H1 (cell line): ENCODE measurements around the gene ZSWIM6. TPM values are rescaled to one million over a fixed set of nuclear protein-coding genes. Genes with fewer than 3 reads are reported as not detected.

Experiments
- CTCF ChIA-PET: fragments of 300-600 bp; sonication (Branson Sonifier 250); formaldehyde crosslinking; loops from one replicate; lab custom pipeline; 2021; ENCODE audit not compliant: partially characterized antibody; lab: Charles Lee
- POLR2A ChIA-PET: fragments of 300-600 bp; sonication (Branson Sonifier 250); formaldehyde crosslinking; loops from one replicate; lab custom pipeline; 2021; ENCODE audit warnings: inconsistent platforms; ENCODE audit not compliant: partially characterized antibody; lab: Charles Lee
- DNase-seq, 2 experiments: peaks; one replicate each; pipeline versions ENCODE4 v3.0.0 to v3.0.0-alpha.2; 2010 to 2022; ENCODE audit warnings: low spot score in 2 of 2, low read depth in 1 of 2, mixed read lengths in 1 of 2
- FAIRE-seq: peaks from 2 replicates; lab custom pipeline; 2011; peaks lifted over from hg19 to GRCh38; lab: Jason Lieb, UNC
- H2AFZ ChIP-seq: 2 replicates; pipeline ENCODE4 v1.8.1; 2012; ENCODE audit warnings: low read length, inconsistent platforms
- H2AK5ac ChIP-seq: 2 replicates; pipeline ENCODE4 v1.6.1; 2013; ENCODE audit warnings: low read depth, low read length
- H2BK120ac ChIP-seq: replicated peaks from 2 replicates; pipeline ENCODE3; 2013; ENCODE audit warnings: low read depth, low read length, inconsistent platforms
- H2BK12ac ChIP-seq: 2 replicates; pipeline ENCODE4 v1.6.1; 2013; ENCODE audit warnings: low read depth, low read length
- H2BK15ac ChIP-seq: 2 replicates; pipeline ENCODE4 v1.6.1; 2013; ENCODE audit warnings: low read length
- H2BK20ac ChIP-seq: 2 replicates; pipeline ENCODE4 v1.6.1; 2013; ENCODE audit warnings: low read length
- H2BK5ac ChIP-seq: 2 replicates; pipeline ENCODE4 v1.6.1; 2013; ENCODE audit warnings: low read depth, low read length
- H3K14ac ChIP-seq: 2 replicates; pipeline ENCODE4 v1.6.1; 2013; ENCODE audit warnings: inconsistent platforms; ENCODE audit not compliant: insufficient read length
- H3K18ac ChIP-seq: 2 replicates; pipeline ENCODE4 v1.6.1; 2013; ENCODE audit warnings: low read length; ENCODE audit errors: extremely low read depth
- H3K23ac ChIP-seq: 2 replicates; pipeline ENCODE4 v1.6.1; 2013; ENCODE audit warnings: inconsistent platforms; ENCODE audit not compliant: insufficient read length
- H3K23me2 ChIP-seq: 2 replicates; pipeline ENCODE4 v1.6.1; 2013; ENCODE audit warnings: low read depth, low read length
- H3K27ac ChIP-seq: 2 replicates; pipeline ENCODE4 v1.6.1; 2011; ENCODE audit warnings: low read depth, low read length, inconsistent platforms
- H3K27me3 ChIP-seq, 4 experiments: replicated peaks in 1 of 4; 1 replicate in 1 of 4; 2 replicates in 3 of 4; pipeline versions ENCODE4 v1.6.1 to v1.8.1; 2011 to 2013; ENCODE audit warnings: low read length in 3 of 4, mild to moderate bottlenecking in 3 of 4, inconsistent platforms in 2 of 4, mixed read lengths in 2 of 4, moderate library complexity in 1 of 4; ENCODE audit not compliant: control insufficient read depth in 3 of 4, insufficient read depth in 3 of 4; ENCODE audit errors: extremely low read depth in 1 of 4
- H3K36me3 ChIP-seq, 4 experiments: 2 replicates each; pipeline versions ENCODE4 v1.6.1 to v1.8.1; 2011 to 2013; ENCODE audit warnings: mild to moderate bottlenecking in 4 of 4, low read length in 3 of 4, moderate library complexity in 2 of 4, control low read depth in 1 of 4, inconsistent platforms in 1 of 4; ENCODE audit not compliant: insufficient read depth in 4 of 4, control insufficient read depth in 2 of 4
- H3K4ac ChIP-seq: replicated peaks from 2 replicates; pipeline ENCODE3; 2013; ENCODE audit warnings: low read length, low read depth, mixed read lengths, inconsistent platforms; ENCODE audit not compliant: insufficient read length
- H3K4me1 ChIP-seq, 4 experiments: replicated peaks in 1 of 4; 1 replicate in 1 of 4; 2 replicates in 3 of 4; pipeline versions ENCODE4 v1.6.1 to v1.8.1; 2011 to 2013; ENCODE audit warnings: low read length in 3 of 4, inconsistent platforms in 2 of 4, mixed read lengths in 1 of 4; ENCODE audit not compliant: insufficient read depth in 4 of 4, control insufficient read depth in 3 of 4
- H3K4me2 ChIP-seq, 2 experiments: 2 replicates each; pipeline versions ENCODE4 v1.6.1 to v1.8.1; 2011 to 2013; ENCODE audit warnings: low read depth in 2 of 2, low read length in 2 of 2, control low read depth in 1 of 2, inconsistent platforms in 1 of 2, mild to moderate bottlenecking in 1 of 2; ENCODE audit not compliant: insufficient read depth in 1 of 2
- H3K4me3 ChIP-seq, 4 experiments: fragments of 200-600, 300-600 bp in 1 of 4; sonication (generic), shearing (Covaris generic), sonication (Bioruptor Twin) in 1 of 4; 2 replicates each; pipeline versions ENCODE4 v1.5.1 to v1.8.1; 2011 to 2016; ENCODE audit warnings: low read length in 4 of 4, low read depth in 3 of 4, control low read depth in 2 of 4, inconsistent platforms in 2 of 4, mild to moderate bottlenecking in 2 of 4, mixed read lengths in 1 of 4, moderate library complexity in 1 of 4; ENCODE audit not compliant: insufficient read depth in 2 of 4; ENCODE audit errors: extremely low read depth in 1 of 4
- H3K56ac ChIP-seq: replicated peaks from 2 replicates; pipeline ENCODE3; 2013; ENCODE audit warnings: low read depth, mild to moderate bottlenecking, mixed read lengths, low read length, inconsistent platforms; ENCODE audit not compliant: insufficient read length
- H3K79me1 ChIP-seq: 2 replicates; pipeline ENCODE4 v1.6.1; 2013; ENCODE audit warnings: low read depth, low read length, control low read depth
- H3K79me2 ChIP-seq, 2 experiments: 2 replicates each; pipeline versions ENCODE4 v1.6.1 to v1.8.1; 2012 to 2013; ENCODE audit warnings: low read length in 2 of 2, mild to moderate bottlenecking in 2 of 2, inconsistent platforms in 1 of 2; ENCODE audit not compliant: insufficient read depth in 2 of 2, control insufficient read depth in 1 of 2
- H3K9ac ChIP-seq, 4 experiments: replicated peaks in 1 of 4; 1 replicate in 1 of 4; 2 replicates in 3 of 4; pipeline versions ENCODE4 v1.6.1 to v1.8.1; 2011 to 2013; ENCODE audit warnings: low read depth in 3 of 4, low read length in 3 of 4, control low read depth in 2 of 4, mild to moderate bottlenecking in 2 of 4, moderate library complexity in 2 of 4, inconsistent platforms in 1 of 4; ENCODE audit errors: extremely low read depth in 1 of 4
- H3K9me3 ChIP-seq, 2 experiments: 2 replicates each; pipeline versions ENCODE4 v1.6.1 to v1.8.1; 2012 to 2013; ENCODE audit warnings: mild to moderate bottlenecking in 2 of 2, moderate library complexity in 2 of 2, control low read depth in 1 of 2, inconsistent platforms in 1 of 2, low read depth in 1 of 2, low read length in 1 of 2, mixed read lengths in 1 of 2; ENCODE audit not compliant: insufficient read depth in 2 of 2
- H4K20me1 ChIP-seq, 2 experiments: replicated peaks in 1 of 2; 2 replicates each; pipeline versions ENCODE3 to v1.8.1; 2011 to 2013; ENCODE audit warnings: inconsistent platforms in 2 of 2, low read length in 2 of 2, mild to moderate bottlenecking in 1 of 2; ENCODE audit not compliant: insufficient read depth in 2 of 2, control insufficient read depth in 1 of 2
- H4K5ac ChIP-seq: 2 replicates; pipeline ENCODE4 v1.6.1; 2013; ENCODE audit warnings: low read length, low read depth, mixed read lengths, inconsistent platforms; ENCODE audit not compliant: insufficient read length
- H4K8ac ChIP-seq: 2 replicates; pipeline ENCODE4 v1.8.0; 2013; ENCODE audit warnings: mild to moderate bottlenecking, moderate library complexity, low read length, inconsistent platforms; ENCODE audit not compliant: insufficient read depth; ENCODE audit errors: extremely low read depth
- H4K91ac ChIP-seq: replicated peaks from 2 replicates; pipeline ENCODE3; 2013; ENCODE audit warnings: low read length, mixed read lengths, inconsistent platforms; ENCODE audit not compliant: insufficient read length
- BACH1 ChIP-seq: IDR thresholded peaks from 2 replicates; pipeline ENCODE4 v1.6.1; 2012; ENCODE audit warnings: low read length, improper control_type of control experiment
- CHD2 ChIP-seq: IDR thresholded peaks from 2 replicates; pipeline ENCODE4 v1.6.1; 2012; ENCODE audit warnings: low read length, improper control_type of control experiment
- CREB1 ChIP-seq: IDR thresholded peaks from 2 replicates; pipeline ENCODE4 v1.6.1; 2012; ENCODE audit warnings: inconsistent platforms
- JUND ChIP-seq: IDR thresholded peaks from 2 replicates; pipeline ENCODE4 v1.6.1; 2011; ENCODE audit warnings: mild to moderate bottlenecking, improper control_type of control experiment, low read length
- KDM4A ChIP-seq: IDR thresholded peaks from one replicate; pipeline ENCODE4 v1.7.1; 2012; ENCODE audit warnings: low read depth, mild to moderate bottlenecking, moderate library complexity, low read length, inconsistent platforms; ENCODE audit not compliant: severe bottlenecking
- POLR2A ChIP-seq, 2 experiments: IDR thresholded peaks; 1 replicate in 1 of 2; 2 replicates in 1 of 2; pipeline ENCODE4 v1.6.1; 2011; ENCODE audit warnings: low read depth in 2 of 2, low read length in 2 of 2, mild to moderate bottlenecking in 2 of 2; ENCODE audit errors: control extremely low read depth in 1 of 2
- POU5F1 ChIP-seq: IDR thresholded peaks from 2 replicates; pipeline ENCODE4 v1.6.1; 2011; ENCODE audit warnings: low read depth, mild to moderate bottlenecking, low read length, moderate library complexity
- RBBP5 ChIP-seq: IDR thresholded peaks from 2 replicates; pipeline ENCODE4 v1.7.1; 2012; ENCODE audit warnings: low read depth, mild to moderate bottlenecking, inconsistent platforms, low read length, moderate library complexity, borderline replicate concordance
- SP1 ChIP-seq: IDR thresholded peaks from 2 replicates; pipeline ENCODE4 v1.6.1; 2011; ENCODE audit warnings: low read depth, low read length
- TBP ChIP-seq: IDR thresholded peaks from 2 replicates; pipeline ENCODE4 v1.6.1; 2011; ENCODE audit warnings: low read depth, low read length, improper control_type of control experiment
- TCF12 ChIP-seq: IDR thresholded peaks from 2 replicates; pipeline ENCODE4 v1.6.1; 2011; ENCODE audit warnings: low read depth, mild to moderate bottlenecking, low read length
- USF2 ChIP-seq: IDR thresholded peaks from 2 replicates; pipeline ENCODE4 v1.6.1; 2011; ENCODE audit warnings: low read length, improper control_type of control experiment
- YY1 ChIP-seq: IDR thresholded peaks from 2 replicates; pipeline ENCODE4 v1.6.1; 2011; ENCODE audit warnings: low read depth, mild to moderate bottlenecking, low read length
- WGBS, 2 experiments: shearing (Covaris generic) in 1 of 2; methylation state at CpG; one replicate each; pipeline versions ENCODE4 v1.1.6 to v1.1.7; 2013 to 2015; ENCODE audit warnings: low lambda C conversion rate in 2 of 2, mixed read lengths in 2 of 2, inconsistent platforms in 1 of 2, low coverage in 1 of 2, missing lambda C conversion rate in 1 of 2; ENCODE audit not compliant: insufficient replicate concordance in 2 of 2, insufficient coverage in 1 of 2, insufficient read length in 1 of 2; ENCODE audit errors: extremely low coverage in 1 of 2, missing lambda C conversion rate in 1 of 2; 5-methylcytosine and 5-hydroxymethylcytosine counted together
- polyA plus RNA-seq, 7 experiments: library from polyadenylated mRNA; depleted of rRNA in 3 of 7; stranded (reverse) in 5 of 7; unstranded in 2 of 7; fragments of >200 nt in 5 of 7; fragments of 200-250 nt in 2 of 7; gene quantifications; 1 replicate in 5 of 7; 2 replicates in 1 of 7; 4 replicates in 1 of 7; pipeline versions ENCODE4 v1.2.1 to v1.2.3, GENCODE V29; 2011 to 2013; ENCODE audit warnings: missing spikeins in 2 of 7, mixed read lengths in 2 of 7
- total RNA-seq: library from RNA; stranded (reverse); fragmentation: NEBNext Ultra II Directional; extraction: Animal tissue kit (Norgen Biotek cat#: 25700); gene quantifications from 2 replicates; pipeline ENCODE4 v1.2.1, GENCODE V29; 2021

Gene ZSWIM6
- total and polyA plus RNA-seq, 2 of the 8 experiments (the other 6 are each of a cell fraction or from before 2014, with no cell fraction given): 7.9 to 12.4 TPM

GRCh38 chr5:61385627-61386026 lies 53.6 kb downstream of the ZSWIM6 start:
- Histone ChIP-seq H3K56ac (no peak overlapping the region), H3K18ac (no peak overlapping the region), H4K5ac (no peak overlapping the region), H3K4ac (no peak overlapping the region), H4K8ac (no peak overlapping the region), H2AFZ (no peak overlapping the region), H3K27ac (no peak overlapping the region), H2BK5ac (no peak overlapping the region), H3K9me3 (no peaks in the 10 kb centered on the region), H4K20me1 (peaks cover 3% of the 10 kb centered on the region in 2 experiments), H3K9ac (no peak overlapping the region), H3K14ac (no peak overlapping the region), H3K23me2 (no peaks in the 10 kb centered on the region), H2AK5ac (no peak overlapping the region), H3K23ac (no peak overlapping the region), H2BK15ac (no peak overlapping the region), H4K91ac (no peak overlapping the region), H3K4me3 (no peak overlapping the region), H3K79me1 (no peaks in the 10 kb centered on the region; the same call in 1 of the 2 replicates), H3K36me3 (no peaks in the 10 kb centered on the region), H3K4me2 (no peak overlapping the region), H3K27me3 (no peaks in the 10 kb centered on the region), H2BK20ac (no peak overlapping the region), H2BK12ac (no peak overlapping the region), H3K4me1 (0 out of 7 replicates have a peak, but pooled peaks cover 0 to 2% (median 0%) of the 10 kb centered on the region in 4 experiments), H3K79me2 (peaks cover 0 to 45% of the 10 kb centered on the region in 2 experiments; a peak in 3 of 4 replicates), H2BK120ac (no peak overlapping the region)
- ChIA-PET CTCF (no interaction called here), POLR2A (no interaction called here)
- DNase-seq (no peak), FAIRE-seq (no peak)
- 86% methylated on average over 3 of the region's 3 CpGs; no CpG with 5 or more reads in 1 of the 2 experiments for WGBS, 2 experiments
- no peak for TF ChIP-seq USF2
- TF ChIP-seq RBBP5: no peak
- TF ChIP-seq JUND: no peak
- TF ChIP-seq SP1: no peak
- TF ChIP-seq TBP: no peak
- no peak for TF ChIP-seq YY1
- TF ChIP-seq POU5F1: no peak
- no peak for TF ChIP-seq POLR2A (IDR thresholded peaks at IDR 0.05; ENCODE audit: control extremely low read depth in 1 of 2, low read depth in 2 of 2, low read length in 2 of 2)
- TF ChIP-seq BACH1: no peak
- no peak for TF ChIP-seq CHD2
- no peak for TF ChIP-seq KDM4A
- TF ChIP-seq TCF12: no peak
- TF ChIP-seq CREB1: no peak
